Effector CD4-positive, alpha-beta T cell (primary cell): ENCODE results near the gene BICRA.
A peak's percentile ranks its signal among the peaks of the same experiment; 100 is the strongest.
"Not testable (repeated sequence)": the region's sequence is repeated elsewhere in the genome, so short reads cannot be mapped to it uniquely, and the experiment has no call there.

Experiments used
- DNase-seq: peaks from one replicate; pipeline ENCODE4 v3.0.0-alpha.2; 2020
- total RNA-seq: gene quantifications from one replicate; lab custom pipeline; 2026; lab: John Stamatoyannopoulos, UW

Gene BICRA
- 18.9 reads per million, percentile 45 among the genes with 10 or more reads in this experiment for total RNA-seq

GRCh38 chr19:47608969-47609905, at the start of gene BICRA:
Gene BICRA (plus strand): TSS chr19:47609134. CDS start chr19:47673575, 64,441 bp downstream.
- DNase-seq: peak; percentile 78

- DNase-seq: no peak
These were observed 47.9 kb upstream of the BICRA start for GRCh38 chr19:47560999-47561398.

- DNase-seq: no peak
These were observed 47.4 kb upstream of the BICRA start for GRCh38 chr19:47561440-47562057.

DNA sequence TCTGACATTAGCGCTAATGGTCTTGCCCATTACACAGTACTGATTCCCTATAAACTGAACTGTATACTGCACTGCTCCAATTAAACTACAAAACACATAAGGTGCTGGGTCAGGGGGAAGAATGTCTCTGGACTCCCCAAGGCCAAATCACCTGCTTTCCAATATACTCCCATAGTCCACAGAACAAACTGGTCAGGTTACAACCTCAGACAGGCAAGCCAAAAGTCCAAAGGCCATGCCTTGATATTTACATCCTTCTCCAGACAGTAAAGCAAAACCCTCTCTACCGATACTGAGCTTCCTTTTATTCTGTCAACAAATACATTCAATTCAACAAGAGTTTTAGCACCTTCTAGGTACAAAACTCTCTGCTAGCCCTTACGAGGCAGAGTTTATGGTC, 44.9 kb upstream of the BICRA start:
- no peak for DNase-seq

DNA sequence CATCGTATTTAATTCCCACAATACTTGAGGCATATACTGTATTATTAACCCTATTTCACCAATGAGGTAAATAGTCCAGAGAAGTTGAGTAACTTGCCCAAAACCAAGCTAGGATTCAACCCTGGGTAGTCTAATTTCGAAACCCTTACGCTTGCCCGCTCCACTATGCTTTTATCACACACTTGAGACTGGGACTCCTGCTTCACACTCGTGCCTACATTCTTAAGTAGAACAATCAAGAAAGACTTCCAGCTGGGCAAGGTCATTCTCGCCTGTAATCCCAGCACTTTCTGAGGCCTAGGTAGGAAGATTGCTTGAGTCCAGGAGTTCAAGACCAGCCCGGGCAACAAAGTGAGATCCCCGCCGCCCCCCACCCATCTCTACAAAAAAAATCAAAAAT, 39.6 kb upstream of the BICRA start:
- DNase-seq: no peak

DNA sequence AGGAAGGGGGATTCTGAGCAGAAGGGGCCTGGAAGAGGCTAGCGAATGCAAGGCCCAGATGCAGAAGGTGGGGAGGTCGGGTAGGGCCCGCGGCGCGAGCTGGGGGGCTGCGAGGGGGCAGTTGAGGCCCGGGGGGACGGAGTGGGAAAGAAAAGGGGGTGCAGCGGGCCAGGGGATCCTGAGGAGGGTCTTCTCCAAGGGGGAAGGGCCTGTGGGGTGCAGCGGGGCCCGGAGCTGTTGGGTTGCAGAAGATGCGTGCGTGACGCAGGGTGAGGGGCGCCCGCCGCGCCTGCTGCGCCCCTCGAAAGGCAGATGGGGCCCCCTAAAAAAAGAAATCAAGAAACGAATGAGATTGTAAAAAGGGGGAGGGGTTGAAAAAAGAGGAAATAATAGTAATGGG, 36.3 kb upstream of the BICRA start:
- DNase-seq: no peak

DNA sequence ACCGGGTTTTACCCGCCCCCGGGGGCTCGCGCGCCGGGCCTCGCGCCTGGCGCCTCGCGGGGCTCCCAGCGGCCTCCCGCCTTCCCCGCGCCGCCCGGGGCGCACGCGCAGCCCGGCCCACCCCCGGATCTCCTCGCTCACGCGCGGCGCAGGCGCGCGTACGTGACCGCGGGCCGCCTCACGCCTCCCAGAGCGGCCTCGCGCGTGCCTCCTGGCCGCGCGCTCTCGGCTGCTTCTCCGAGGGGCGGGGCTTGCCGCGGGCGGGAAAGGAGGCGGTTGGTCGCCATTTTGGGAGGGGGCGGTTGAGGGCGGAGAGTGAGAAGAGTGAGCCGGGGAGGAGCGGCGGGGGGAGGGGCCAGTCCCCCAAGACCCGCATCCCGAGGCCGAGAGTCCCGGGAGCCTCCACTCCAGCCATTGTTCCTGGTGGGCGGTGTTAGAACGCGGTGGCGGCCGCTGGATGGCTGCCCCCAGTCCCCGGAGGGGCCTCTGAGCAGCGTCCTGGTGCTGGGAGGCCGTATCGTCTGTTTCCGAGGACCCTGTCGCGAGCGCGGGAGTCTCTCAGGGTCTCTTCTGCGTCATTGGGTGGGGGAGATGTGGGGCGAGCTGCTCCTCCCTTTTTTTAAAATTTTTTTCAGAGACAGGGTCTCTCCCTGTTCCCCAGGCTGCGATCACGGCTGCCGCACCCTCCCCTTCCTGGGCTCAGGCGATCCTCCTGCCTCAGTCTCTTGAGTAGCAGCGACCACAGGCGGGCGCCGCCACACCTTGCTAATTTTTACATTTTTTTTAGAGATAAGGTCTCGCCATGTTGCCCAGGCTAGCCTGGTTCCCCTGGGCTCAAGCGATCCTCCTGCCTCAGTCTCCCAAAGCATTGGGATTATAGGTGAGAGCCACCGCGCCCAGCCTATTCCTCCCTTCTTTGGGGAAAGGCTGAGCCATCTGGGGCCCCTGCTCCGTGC, 35.6 kb upstream of the BICRA start, which contains the start of gene ZNF541:
TSS of gene ZNF541 (minus strand) at position 78 of the 956 bp plus-strand sequence. CDS start 17,292 bp downstream, outside the sequence.
- peak; percentile 78 for DNase-seq

DNA sequence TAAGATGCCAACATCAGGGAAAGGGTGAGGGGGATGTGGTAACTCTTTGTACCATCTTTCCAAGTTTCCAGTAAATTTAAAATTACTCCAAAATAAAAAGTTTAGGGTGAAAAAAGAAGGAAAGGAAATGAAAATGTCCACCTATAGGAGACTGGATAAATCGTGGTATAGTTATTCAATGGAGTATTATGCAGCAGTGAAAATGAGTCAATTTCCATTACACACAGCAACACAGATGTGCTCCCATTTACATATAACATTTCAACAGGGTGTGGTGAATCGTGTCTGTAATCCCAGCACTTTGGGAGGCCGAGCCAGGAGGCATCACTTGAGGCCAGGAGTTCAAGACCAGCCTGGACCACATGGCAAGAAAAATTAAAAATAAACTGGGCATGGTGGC, 28.5 kb upstream of the BICRA start:
- DNase-seq: no peak

- no peak for DNase-seq
These were observed 27.2 kb upstream of the BICRA start for GRCh38 chr19:47581605-47582319.

DNA sequence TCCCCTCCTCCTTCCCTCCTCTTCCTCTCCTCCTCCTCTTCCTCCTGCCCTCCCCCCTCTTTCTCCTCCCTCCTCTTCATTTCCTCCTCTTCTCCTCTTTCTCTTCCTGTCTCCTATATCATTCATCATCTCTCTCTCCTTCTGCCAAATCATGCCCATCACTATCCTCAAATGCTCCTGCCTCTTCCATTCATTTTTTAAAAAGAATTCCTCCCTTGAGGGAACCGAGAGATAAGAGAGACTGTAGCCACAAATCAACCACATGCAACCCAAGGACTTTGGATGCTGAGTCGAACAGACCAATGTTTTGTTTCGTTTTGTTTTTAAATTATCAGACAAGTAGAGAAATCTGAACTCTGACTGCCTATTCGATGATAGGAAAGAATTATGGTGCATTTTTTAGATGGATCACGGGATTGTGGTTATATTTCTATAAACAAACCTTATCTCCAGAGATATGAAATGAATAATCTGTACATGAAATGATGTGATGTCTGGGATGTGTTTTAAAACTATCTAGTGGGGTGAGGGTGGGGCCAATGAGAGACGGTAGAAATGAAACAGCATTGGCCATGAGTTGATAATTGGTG, 26.5 kb upstream of the BICRA start:
- no peak for DNase-seq

DNA sequence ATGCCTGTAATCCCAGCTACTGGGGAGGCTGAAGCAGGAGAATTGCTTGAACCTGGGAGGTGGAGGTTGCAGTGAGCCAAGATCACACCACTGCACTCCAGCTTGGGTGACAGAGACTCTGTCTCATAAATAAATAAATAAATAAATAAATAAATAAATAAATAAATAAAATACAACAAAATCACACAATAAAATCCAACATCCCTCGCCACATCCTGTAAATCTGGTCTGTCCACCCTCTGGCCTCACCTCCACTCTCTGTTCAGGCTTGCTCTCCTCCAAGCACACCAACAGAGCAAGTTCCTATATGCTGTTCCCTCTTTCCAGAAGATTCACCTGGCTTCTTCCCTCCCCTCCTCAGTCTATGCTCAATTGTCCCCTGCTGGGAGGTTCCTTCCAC, 25.8 kb upstream of the BICRA start:
- not testable (repeated sequence) for DNase-seq

- no peak for DNase-seq
These were observed 21.6 kb upstream of the BICRA start for GRCh38 chr19:47587295-47587694.

GRCh38 chr19:47589824-47590223, 19.1 kb upstream of the BICRA start:
- no peak for DNase-seq

DNA sequence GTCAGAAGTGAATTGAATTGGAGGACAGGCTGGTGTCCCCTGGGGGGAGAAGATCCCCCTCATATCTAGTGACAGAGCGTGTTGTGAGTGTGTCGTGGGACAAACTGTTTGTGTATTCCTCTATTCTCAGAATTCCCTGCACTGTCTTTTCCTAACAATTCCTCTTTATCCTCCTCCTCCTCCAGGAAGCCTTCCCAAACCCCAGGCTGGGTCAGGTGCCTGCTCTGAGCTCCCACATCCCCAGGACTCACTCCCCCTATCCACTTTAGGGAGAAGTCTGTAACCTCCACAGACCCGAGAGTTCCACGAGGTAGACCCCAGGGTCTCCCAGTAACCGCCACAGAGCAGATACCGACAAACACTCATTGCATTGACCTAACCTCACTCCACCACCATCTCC, 15.1 kb upstream of the BICRA start:
- DNase-seq: no peak

DNA sequence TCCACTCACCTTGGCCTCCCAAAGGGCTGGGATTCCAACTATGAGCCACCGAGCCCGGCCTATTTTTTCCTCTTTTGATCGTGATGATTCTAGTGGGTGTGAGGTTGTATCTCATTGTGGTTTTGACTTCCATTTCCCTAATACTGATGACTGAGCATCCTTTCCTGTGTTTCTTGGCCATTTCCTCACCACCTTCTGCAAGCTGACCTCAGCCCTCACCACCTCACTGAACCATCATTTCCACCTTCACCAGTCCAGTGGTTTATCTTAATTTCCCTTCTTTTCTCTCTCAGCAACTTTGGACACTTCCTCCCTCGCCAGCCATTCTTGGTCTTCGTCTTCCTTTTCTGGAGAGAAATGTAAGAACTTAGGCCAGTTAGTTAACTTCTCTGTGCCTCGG, 13.0 kb upstream of the BICRA start:
- no peak for DNase-seq

DNA sequence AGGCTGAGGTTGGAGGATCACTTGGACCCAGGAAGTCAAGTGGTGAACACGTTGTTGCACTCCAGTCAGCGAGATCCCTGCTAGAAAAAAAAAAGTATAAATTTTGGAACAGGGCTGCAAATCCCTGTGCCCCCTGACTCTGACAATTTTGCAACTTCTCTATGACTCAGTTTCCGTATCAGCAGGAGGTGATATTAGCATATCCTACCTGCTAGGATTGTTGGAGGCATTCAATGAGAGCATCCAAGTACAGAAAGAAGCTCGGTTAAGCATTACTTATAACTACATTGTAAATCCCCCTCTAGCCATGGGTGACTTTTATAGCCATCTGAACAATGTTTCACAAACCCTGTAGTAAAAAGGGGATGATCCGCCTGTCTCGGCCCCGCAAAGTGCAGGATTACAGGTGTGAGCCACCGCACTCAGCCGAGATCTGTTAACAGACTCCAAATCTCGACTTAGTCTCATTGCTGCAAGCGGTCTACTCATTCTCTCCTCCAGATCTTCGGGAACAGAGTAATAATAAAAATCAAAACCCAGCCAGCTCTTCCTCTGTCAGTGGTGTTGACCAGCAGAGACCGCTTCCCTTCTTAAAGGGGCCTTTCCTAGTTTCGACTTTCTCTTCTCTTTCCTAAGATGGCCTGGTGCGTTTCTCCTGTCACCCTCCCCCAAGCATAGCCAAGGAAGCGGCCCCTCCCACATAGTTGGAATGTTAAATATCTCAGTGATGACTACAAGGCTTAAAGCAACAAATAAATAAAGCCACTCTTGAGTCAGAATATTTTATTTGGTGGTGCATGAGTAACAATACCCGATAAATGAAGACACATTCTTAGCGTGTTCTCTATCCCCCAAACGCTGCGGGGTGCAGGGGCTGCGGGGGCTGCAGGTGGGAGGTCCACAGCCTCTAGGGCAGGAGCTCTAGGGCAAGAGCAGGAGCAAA, 10.3 kb upstream of the BICRA start:
- DNase-seq: no peak

GRCh38 chr19:47599671-47600245, 9.2 kb upstream of the BICRA start:
- DNase-seq: not testable (repeated sequence)

DNA sequence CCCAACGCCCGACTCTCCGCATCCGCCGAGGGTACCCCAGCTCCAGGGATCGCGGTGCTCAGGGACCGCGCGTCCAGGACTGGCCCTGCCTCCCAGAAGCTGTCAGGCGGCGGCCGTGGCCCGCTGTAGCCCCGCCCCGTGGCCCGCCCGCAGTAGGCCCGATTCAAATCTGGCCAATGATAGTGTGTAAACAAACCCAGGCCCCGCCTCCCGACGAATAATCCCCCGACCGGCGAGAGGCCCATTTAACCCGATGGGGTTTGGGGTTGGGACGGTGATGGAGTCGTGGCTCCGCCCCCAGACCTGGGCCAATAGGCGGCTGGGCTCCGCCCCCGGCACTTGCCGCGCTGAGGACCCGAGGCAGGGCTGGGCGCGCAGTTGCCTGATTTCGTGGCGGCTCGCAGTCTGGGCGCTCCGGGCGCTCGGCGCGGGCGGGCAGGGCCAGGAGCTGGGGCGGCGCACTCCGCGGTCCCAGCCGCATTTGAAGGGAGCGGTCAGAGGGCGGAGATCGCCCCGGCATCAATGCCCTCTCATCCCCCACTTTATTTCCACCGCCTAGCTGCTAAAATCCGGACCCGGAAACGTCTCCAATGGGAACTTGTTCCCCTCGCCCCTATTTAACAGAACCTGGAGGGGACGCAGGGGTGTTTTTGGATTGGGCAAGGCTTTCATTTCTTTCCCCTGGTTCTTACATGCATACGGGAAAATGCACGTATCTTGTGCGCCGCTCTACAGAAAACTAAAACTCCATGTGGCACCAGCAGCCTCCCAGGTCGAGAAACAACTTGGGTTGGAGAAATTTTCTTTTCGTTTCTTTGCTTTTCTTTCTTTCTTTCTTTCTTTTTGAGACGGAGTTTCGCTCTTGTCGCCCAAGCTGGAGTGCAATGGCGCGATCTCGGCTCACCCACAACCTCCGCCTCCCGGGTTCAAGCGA, 8.4 kb upstream of the BICRA start:
- DNase-seq: peak; percentile 99
